ENCODE data around the gene ITPRIP.

- TF ChIP-seq CTCF (IDR thresholded peaks at IDR 0.05 in 2 of 3, conservative IDR thresholded peaks at IDR 0.05 in 1 of 3; ENCODE audit: borderline replicate concordance in 1 of 3, insufficient read depth in 1 of 3, low read depth in 2 of 3, low read length in 2 of 3) (no peak), POLR2A (IDR thresholded peaks at IDR 0.05; ENCODE audit: borderline replicate concordance, extremely low read depth, insufficient read depth, insufficient read length) (no peak), POLR2AphosphoS5 (IDR thresholded peaks at IDR 0.05; ENCODE audit: low read depth, low read length) (no peak), REST (IDR thresholded peaks at IDR 0.05; ENCODE audit: low read depth) (no peak), YY1 (IDR thresholded peaks at IDR 0.05; ENCODE audit: extremely low read depth, insufficient replicate concordance, low read depth, low read length) (no peak), RAD21 (IDR thresholded peaks at IDR 0.05; ENCODE audit: low read depth) (no peak), ZFX (IDR thresholded peaks at IDR 0.05) (no peak), FOSL1 (IDR thresholded peaks at IDR 0.05; ENCODE audit: low read depth) (no peak), MAX (IDR thresholded peaks at IDR 0.05) (no peak)
Measured at GRCh38 chr10:104304927-104305326, 33.3 kb downstream of the ITPRIP start.

Data from HCT116 (cell line).